Measurements from ENCODE around the gene SUPT3H.

DNA sequence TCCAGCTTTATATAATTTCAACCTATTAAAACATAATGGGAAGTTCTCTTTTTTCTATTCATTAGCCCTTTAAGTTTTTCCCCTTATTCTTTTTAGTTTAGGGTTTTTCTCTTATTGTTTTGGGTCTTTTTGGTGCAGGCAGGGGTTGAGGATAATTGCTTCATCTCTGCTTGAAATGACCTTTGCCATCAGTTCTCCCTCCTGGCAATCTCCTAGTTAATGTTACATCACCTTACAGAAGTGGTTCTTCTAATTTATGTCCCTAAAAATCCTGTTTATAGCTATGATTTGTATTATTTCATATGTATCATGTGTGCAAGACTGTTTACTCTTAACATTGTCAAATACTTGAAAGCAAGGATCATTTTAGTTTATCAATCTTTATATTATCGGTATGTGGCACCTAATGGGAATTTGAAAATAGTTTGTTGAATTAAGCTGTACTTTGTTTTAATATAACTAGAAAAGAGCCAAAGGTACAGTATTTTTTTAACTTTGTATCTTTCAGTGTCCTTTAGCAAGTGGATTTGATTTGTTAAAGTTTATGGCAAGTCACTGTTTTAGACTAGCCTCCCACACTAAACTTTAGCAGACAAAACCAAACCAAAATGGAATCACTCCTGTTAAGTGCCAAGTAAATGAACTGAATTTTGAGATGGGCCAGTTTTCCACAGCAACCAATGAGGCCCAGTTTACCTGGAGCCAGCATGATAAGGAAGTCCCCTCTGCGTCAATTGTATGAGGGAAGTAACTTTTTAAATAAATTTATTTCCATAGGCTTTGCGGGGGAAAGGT is 76.2 kb downstream of the SUPT3H start:
- TF ChIP-seq, protein P1, sequence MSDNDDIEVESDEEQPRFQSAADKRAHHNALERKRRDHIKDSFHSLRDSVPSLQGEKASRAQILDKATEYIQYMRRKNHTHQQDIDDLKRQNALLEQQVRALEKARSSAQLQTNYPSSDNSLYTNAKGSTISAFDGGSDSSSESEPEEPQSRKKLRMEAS (IDR thresholded peaks at IDR 0.05) = no peak
- TF ChIP-seq EGR1 (IDR thresholded peaks at IDR 0.05) = no peak
- TF ChIP-seq EP300 (IDR thresholded peaks at IDR 0.05; ENCODE audit: borderline replicate concordance) = no peak
- no peak for TF ChIP-seq RAD21 (IDR thresholded peaks at IDR 0.05; ENCODE audit: low read depth)
- no peak for TF ChIP-seq CEBPB (IDR thresholded peaks at IDR 0.05)
- no peak for TF ChIP-seq CREB1 (IDR thresholded peaks at IDR 0.05; ENCODE audit: low read depth)
- TF ChIP-seq TEAD4 (IDR thresholded peaks at IDR 0.05) = no peak
- no peak for TF ChIP-seq ZBTB7A (IDR thresholded peaks at IDR 0.05; ENCODE audit: low read depth)
